WTC11 (cell line): ENCODE results near the gene TEP1. TPM values are rescaled to one million over a fixed set of nuclear protein-coding genes. Genes with fewer than 3 reads are reported as not detected.

ENCODE experiments used
- ATAC-seq: fragments of 200-7000 bp; cut with Tn5 transposase; 2 replicates; pipeline ENCODE4 v1.10.0; 2021; ENCODE audit warnings: mild to moderate bottlenecking, moderate library complexity
- CTCF ChIA-PET: fragments of 300-600 bp; sonication (Branson Sonifier 250); formaldehyde crosslinking; loops from one replicate; lab custom pipeline; 2021; ENCODE audit warnings: antibody characterized with exemption; lab: Charles Lee
- POLR2A ChIA-PET: fragments of 350-600 bp; sonication (Branson Sonifier 250); formaldehyde crosslinking; loops from one replicate; lab custom pipeline; 2021; ENCODE audit warnings: antibody characterized with exemption; lab: Charles Lee
- DNase-seq: peaks from one replicate; pipeline ENCODE4 v3.0.0; 2021; ENCODE audit warnings: low spot score
- H3K27ac Mint-ChIP-seq: 2 replicates; pipeline ENCODE4 v1.8.0; 2021; ENCODE audit warnings: mixed read lengths
- H3K27me3 Mint-ChIP-seq: 2 replicates; pipeline ENCODE4 v1.8.0; 2021; ENCODE audit warnings: low read depth, mild to moderate bottlenecking, moderate library complexity, mixed read lengths
- H3K36me3 Mint-ChIP-seq: 2 replicates; pipeline ENCODE4 v1.8.0; 2021; ENCODE audit warnings: mixed read lengths
- H3K4me1 Mint-ChIP-seq: 2 replicates; pipeline ENCODE4 v1.8.0; 2022; ENCODE audit warnings: mixed read lengths
- H3K4me3 Mint-ChIP-seq: 2 replicates; pipeline ENCODE4 v1.8.0; 2021; ENCODE audit warnings: mild to moderate bottlenecking, moderate library complexity, mixed read lengths
- H3K9me3 Mint-ChIP-seq: 2 replicates; pipeline ENCODE4 v1.8.0; 2021; ENCODE audit warnings: mixed read lengths
- ELF4 ChIP-seq: sonication (generic); formaldehyde crosslinking; IDR thresholded peaks from 2 replicates; pipeline ENCODE4 v1.8.1; 2022; ENCODE audit warnings: low read depth, mild to moderate bottlenecking, moderate library complexity, missing genetic modification reagents
- GTF2I ChIP-seq: fragments of 250-450 bp; sonication (Bioruptor Pico); conservative IDR thresholded peaks from 2 replicates; pipeline ENCODE4 v1.4.0; 2021; ENCODE audit warnings: mild to moderate bottlenecking
- IRF2 ChIP-seq: sonication (generic); formaldehyde crosslinking; IDR thresholded peaks from 2 replicates; pipeline ENCODE4 v1.8.0; 2022; ENCODE audit warnings: low read depth, missing genetic modification reagents, borderline replicate concordance
- JAZF1 ChIP-seq: fragments of 250-450 bp; sonication (Bioruptor Pico); IDR thresholded peaks from 2 replicates; pipeline ENCODE4 v1.9.0; 2021; ENCODE audit warnings: moderate library complexity, mild to moderate bottlenecking, inconsistent platforms
- KAT7 ChIP-seq: sonication (generic); formaldehyde crosslinking; IDR thresholded peaks from 2 replicates; pipeline ENCODE4 v1.8.1; 2023; ENCODE audit warnings: missing genetic modification reagents, mild to moderate bottlenecking, borderline replicate concordance
- NFE2L1 ChIP-seq: sonication (generic); formaldehyde crosslinking; IDR thresholded peaks from 2 replicates; pipeline ENCODE4 v1.8.1; 2023; ENCODE audit warnings: missing genetic modification reagents
- TEAD1 ChIP-seq: sonication (generic); formaldehyde crosslinking; IDR thresholded peaks from 2 replicates; pipeline ENCODE4 v1.8.0; 2022; ENCODE audit warnings: mild to moderate bottlenecking, missing genetic modification reagents
- ZNF138 ChIP-seq: sonication (generic); formaldehyde crosslinking; conservative IDR thresholded peaks from 2 replicates; pipeline ENCODE4 v1.8.1; 2022; ENCODE audit warnings: mild to moderate bottlenecking, moderate library complexity, missing genetic modification reagents
- ZNF425 ChIP-seq: fragments of 250-450 bp; sonication (Bioruptor Pico); conservative IDR thresholded peaks from 2 replicates; pipeline ENCODE4 v1.9.0; 2021; ENCODE audit warnings: mild to moderate bottlenecking
- total RNA-seq: library from RNA; stranded (reverse); gene quantifications from 3 replicates; pipeline ENCODE4 v1.2.3, GENCODE V29; 2021
- TF ChIP-seq, protein P1 (sequence below): sonication (generic); formaldehyde crosslinking; IDR thresholded peaks from 2 replicates; pipeline ENCODE4 v1.8.1; 2023; ENCODE audit warnings: mild to moderate bottlenecking, moderate library complexity, missing genetic modification reagents
- TF ChIP-seq, protein P2 (sequence below): sonication (generic); formaldehyde crosslinking; conservative IDR thresholded peaks from 2 replicates; pipeline ENCODE4 v1.8.1; 2023; ENCODE audit warnings: mild to moderate bottlenecking, low read depth, missing genetic modification reagents, moderate library complexity
- TF ChIP-seq, protein P3 (sequence below): sonication (generic); formaldehyde crosslinking; IDR thresholded peaks from 2 replicates; pipeline ENCODE4 v1.8.1; 2022; ENCODE audit warnings: mild to moderate bottlenecking, missing genetic modification reagents, moderate library complexity, borderline replicate concordance
- TF ChIP-seq, protein P4 (sequence below): sonication (generic); formaldehyde crosslinking; IDR thresholded peaks from 2 replicates; pipeline ENCODE4 v1.8.0; 2022; ENCODE audit warnings: missing genetic modification reagents
- TF ChIP-seq, protein P5 (sequence below): sonication (generic); formaldehyde crosslinking; IDR thresholded peaks from 2 replicates; pipeline ENCODE4 v1.8.1; 2023; ENCODE audit warnings: mild to moderate bottlenecking, missing genetic modification reagents, moderate library complexity

Gene TEP1
- total RNA-seq, 1 experiment from 2014 or later, result 16.0 TPM

DNA sequence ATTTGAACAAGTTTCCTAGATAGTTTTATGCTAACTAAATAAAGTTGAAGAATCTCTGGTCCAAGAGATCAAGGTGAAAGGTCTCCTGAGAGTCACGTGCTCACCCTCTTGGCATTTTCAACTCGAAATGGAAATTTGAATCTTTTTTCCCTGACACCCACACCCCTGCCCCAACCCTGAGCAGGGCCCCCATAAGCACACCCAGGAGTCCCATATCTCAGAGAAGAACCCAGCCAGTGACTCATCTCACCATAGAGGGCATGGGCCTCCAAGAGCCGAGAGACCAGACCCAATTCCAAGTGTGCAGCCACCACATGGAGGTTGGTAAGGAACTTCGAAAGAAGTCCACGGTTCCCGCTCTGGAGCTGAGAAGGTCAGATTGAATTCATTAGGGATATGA is 32.6 kb downstream of the TEP1 start:
- Mint-ChIP-seq H3K36me3 (peaks cover 28% of the 10 kb centered on the region), H3K27me3 (no peaks in the 10 kb centered on the region), H3K9me3 (no peaks in the 10 kb centered on the region), H3K4me3 (no peak overlapping the region), H3K4me1 (no peaks in the 10 kb centered on the region), H3K27ac (no peak overlapping the region)
- ATAC-seq, result no peak
- DNase-seq, result no peak
- ChIA-PET CTCF (interaction anchor here (1.4 kb wide), 1 partner anchor 228 kb away, joined by 5 read pairs; no protein-coding TSS in a partner anchor), POLR2A (no interaction called here)
- TF ChIP-seq, protein P1, sequence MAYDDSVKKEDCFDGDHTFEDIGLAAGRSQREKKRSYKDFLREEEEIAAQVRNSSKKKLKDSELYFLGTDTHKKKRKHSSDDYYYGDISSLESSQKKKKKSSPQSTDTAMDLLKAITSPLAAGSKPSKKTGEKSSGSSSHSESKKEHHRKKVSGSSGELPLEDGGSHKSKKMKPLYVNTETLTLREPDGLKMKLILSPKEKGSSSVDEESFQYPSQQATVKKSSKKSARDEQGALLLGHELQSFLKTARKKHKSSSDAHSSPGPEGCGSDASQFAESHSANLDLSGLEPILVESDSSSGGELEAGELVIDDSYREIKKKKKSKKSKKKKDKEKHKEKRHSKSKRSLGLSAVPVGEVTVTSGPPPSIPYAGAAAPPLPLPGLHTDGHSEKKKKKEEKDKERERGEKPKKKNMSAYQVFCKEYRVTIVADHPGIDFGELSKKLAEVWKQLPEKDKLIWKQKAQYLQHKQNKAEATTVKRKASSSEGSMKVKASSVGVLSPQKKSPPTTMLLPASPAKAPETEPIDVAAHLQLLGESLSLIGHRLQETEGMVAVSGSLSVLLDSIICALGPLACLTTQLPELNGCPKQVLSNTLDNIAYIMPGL, result no peak
- TF ChIP-seq ELF4 (CRISPR knock-in tag) (no peak), GTF2I (no peak), JAZF1 (CRISPR knock-in tag) (no peak), ZNF425 (no peak), IRF2 (CRISPR knock-in tag) (no peak), TEAD1 (CRISPR knock-in tag) (no peak), NFE2L1 (CRISPR knock-in tag) (no peak), KAT7 (CRISPR knock-in tag) (no peak), ZNF138 (CRISPR knock-in tag) (no peak)
- TF ChIP-seq, protein P2, sequence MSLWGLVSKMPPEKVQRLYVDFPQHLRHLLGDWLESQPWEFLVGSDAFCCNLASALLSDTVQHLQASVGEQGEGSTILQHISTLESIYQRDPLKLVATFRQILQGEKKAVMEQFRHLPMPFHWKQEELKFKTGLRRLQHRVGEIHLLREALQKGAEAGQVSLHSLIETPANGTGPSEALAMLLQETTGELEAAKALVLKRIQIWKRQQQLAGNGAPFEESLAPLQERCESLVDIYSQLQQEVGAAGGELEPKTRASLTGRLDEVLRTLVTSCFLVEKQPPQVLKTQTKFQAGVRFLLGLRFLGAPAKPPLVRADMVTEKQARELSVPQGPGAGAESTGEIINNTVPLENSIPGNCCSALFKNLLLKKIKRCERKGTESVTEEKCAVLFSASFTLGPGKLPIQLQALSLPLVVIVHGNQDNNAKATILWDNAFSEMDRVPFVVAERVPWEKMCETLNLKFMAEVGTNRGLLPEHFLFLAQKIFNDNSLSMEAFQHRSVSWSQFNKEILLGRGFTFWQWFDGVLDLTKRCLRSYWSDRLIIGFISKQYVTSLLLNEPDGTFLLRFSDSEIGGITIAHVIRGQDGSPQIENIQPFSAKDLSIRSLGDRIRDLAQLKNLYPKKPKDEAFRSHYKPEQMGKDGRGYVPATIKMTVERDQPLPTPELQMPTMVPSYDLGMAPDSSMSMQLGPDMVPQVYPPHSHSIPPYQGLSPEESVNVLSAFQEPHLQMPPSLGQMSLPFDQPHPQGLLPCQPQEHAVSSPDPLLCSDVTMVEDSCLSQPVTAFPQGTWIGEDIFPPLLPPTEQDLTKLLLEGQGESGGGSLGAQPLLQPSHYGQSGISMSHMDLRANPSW (CRISPR knock-in tag), result no peak
- TF ChIP-seq, protein P3, sequence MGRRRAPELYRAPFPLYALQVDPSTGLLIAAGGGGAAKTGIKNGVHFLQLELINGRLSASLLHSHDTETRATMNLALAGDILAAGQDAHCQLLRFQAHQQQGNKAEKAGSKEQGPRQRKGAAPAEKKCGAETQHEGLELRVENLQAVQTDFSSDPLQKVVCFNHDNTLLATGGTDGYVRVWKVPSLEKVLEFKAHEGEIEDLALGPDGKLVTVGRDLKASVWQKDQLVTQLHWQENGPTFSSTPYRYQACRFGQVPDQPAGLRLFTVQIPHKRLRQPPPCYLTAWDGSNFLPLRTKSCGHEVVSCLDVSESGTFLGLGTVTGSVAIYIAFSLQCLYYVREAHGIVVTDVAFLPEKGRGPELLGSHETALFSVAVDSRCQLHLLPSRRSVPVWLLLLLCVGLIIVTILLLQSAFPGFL (CRISPR knock-in tag), result no peak
- TF ChIP-seq, protein P4, sequence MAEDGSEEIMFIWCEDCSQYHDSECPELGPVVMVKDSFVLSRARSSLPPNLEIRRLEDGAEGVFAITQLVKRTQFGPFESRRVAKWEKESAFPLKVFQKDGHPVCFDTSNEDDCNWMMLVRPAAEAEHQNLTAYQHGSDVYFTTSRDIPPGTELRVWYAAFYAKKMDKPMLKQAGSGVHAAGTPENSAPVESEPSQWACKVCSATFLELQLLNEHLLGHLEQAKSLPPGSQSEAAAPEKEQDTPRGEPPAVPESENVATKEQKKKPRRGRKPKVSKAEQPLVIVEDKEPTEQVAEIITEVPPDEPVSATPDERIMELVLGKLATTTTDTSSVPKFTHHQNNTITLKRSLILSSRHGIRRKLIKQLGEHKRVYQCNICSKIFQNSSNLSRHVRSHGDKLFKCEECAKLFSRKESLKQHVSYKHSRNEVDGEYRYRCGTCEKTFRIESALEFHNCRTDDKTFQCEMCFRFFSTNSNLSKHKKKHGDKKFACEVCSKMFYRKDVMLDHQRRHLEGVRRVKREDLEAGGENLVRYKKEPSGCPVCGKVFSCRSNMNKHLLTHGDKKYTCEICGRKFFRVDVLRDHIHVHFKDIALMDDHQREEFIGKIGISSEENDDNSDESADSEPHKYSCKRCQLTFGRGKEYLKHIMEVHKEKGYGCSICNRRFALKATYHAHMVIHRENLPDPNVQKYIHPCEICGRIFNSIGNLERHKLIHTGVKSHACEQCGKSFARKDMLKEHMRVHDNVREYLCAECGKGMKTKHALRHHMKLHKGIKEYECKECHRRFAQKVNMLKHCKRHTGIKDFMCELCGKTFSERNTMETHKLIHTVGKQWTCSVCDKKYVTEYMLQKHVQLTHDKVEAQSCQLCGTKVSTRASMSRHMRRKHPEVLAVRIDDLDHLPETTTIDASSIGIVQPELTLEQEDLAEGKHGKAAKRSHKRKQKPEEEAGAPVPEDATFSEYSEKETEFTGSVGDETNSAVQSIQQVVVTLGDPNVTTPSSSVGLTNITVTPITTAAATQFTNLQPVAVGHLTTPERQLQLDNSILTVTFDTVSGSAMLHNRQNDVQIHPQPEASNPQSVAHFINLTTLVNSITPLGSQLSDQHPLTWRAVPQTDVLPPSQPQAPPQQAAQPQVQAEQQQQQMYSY (CRISPR knock-in tag), result no peak
- TF ChIP-seq, protein P5, sequence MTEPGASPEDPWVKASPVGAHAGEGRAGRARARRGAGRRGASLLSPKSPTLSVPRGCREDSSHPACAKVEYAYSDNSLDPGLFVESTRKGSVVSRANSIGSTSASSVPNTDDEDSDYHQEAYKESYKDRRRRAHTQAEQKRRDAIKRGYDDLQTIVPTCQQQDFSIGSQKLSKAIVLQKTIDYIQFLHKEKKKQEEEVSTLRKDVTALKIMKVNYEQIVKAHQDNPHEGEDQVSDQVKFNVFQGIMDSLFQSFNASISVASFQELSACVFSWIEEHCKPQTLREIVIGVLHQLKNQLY (CRISPR knock-in tag), result no peak
